ENCODE data around the gene SPAG16. TPM values are rescaled to one million over a fixed set of nuclear protein-coding genes. Genes with fewer than 3 reads are reported as not detected.

SPAG16 gene
- total RNA-seq, 1 experiment from 2014 or later, result 17.3 TPM

- no peaks in the 10 kb centered on the region for H3K27me3 Mint-ChIP-seq (ENCODE audit: low read depth)
- Histone ChIP-seq H3K23me2 (ENCODE audit: insufficient read length, low read depth, low read length, poor library complexity, severe bottlenecking) (no peaks in the 10 kb centered on the region), H2BK120ac (ENCODE audit: low read depth, low read length, poor library complexity, severe bottlenecking) (no peak overlapping the region), H3K79me2 (ENCODE audit: insufficient read depth, low read length) (no peaks in the 10 kb centered on the region), H3K9ac (ENCODE audit: extremely low read depth, insufficient read length, low read length) (no peak overlapping the region), H2BK15ac (ENCODE audit: low read depth, low read length) (no peak overlapping the region), H3K56ac (ENCODE audit: insufficient read length, low read depth, low read length) (no peak overlapping the region), H2AK5ac (ENCODE audit: insufficient read length, low read length) (no peak overlapping the region), H3K14ac (ENCODE audit: insufficient read depth, low read length) (no peak overlapping the region), H3K4ac (ENCODE audit: low read depth, low read length) (no peak overlapping the region), H3K9me3 (ENCODE audit: control insufficient read depth, low read depth, low read length) (no peaks in the 10 kb centered on the region), H2BK5ac (ENCODE audit: insufficient read length, low read length) (no peak overlapping the region), H3K23ac (ENCODE audit: insufficient read length, low read depth, low read length) (no peak overlapping the region), H2AFZ (ENCODE audit: low read length) (no peak overlapping the region), H3K18ac (ENCODE audit: insufficient read length, low read depth, low read length) (no peak overlapping the region), H4K5ac (ENCODE audit: insufficient read length, low read depth, low read length) (no peak overlapping the region), H4K8ac (replicated peaks; ENCODE audit: insufficient read length, low read depth, low read length) (no peak overlapping the region), H3K79me1 (ENCODE audit: insufficient read depth, low read depth, low read length, poor library complexity, severe bottlenecking) (no peaks in the 10 kb centered on the region), H3K4me1 (ENCODE audit: insufficient read depth, low read length) (no peaks in the 10 kb centered on the region), H3T11ph (ENCODE audit: low read length) (no peak overlapping the region), H4K20me1 (ENCODE audit: control insufficient read depth, insufficient read depth, insufficient read length) (no peaks in the 10 kb centered on the region), H3K27ac (ENCODE audit: insufficient read length, low read depth, low read length) (no peak overlapping the region), H2BK20ac (ENCODE audit: low read depth, low read length, poor library complexity, severe bottlenecking) (no peak overlapping the region), H3K27me3 (ENCODE audit: insufficient read depth, low read length) (no peaks in the 10 kb centered on the region), H4K91ac (ENCODE audit: insufficient read length, low read depth, low read length) (no peak overlapping the region), H3K4me2 (ENCODE audit: insufficient read depth, insufficient read length, low read length) (no peak overlapping the region), H2BK12ac (ENCODE audit: insufficient read length, low read depth, low read length) (no peak overlapping the region)
- no peaks in the 10 kb centered on the region for H3K4me1 Mint-ChIP-seq
- H3K27ac Mint-ChIP-seq, result no peak overlapping the region
- no peak for DNase-seq
- H3K36me3 Mint-ChIP-seq (ENCODE audit: insufficient read depth in 1 of 3, low read depth in 3 of 3), result no peaks in the 10 kb centered on the region
- H3K4me3 Mint-ChIP-seq, result no peak overlapping the region
- no peak for TF ChIP-seq CTCF (conservative IDR thresholded peaks at IDR 0.05)
- H3K9me3 Mint-ChIP-seq, result no peaks in the 10 kb centered on the region
- no CpG with 5 or more reads among the region's 1 CpG for whole genome bisulfite sequencing (ENCODE audit: extremely low coverage, insufficient read length, low lambda C conversion rate)
These were observed 253.3 kb downstream of the SPAG16 start for GRCh38 chr2:213537579-213537978.

All from H9 (cell line).